K562 (cell line): ENCODE measurements around the gene XYLB. TPM values are rescaled to one million over a fixed set of nuclear protein-coding genes. Genes with fewer than 3 reads are reported as not detected.

Experiments
- BHLHE40 ChIP-seq: IDR thresholded peaks from 2 replicates; pipeline ENCODE4 v1.6.1; 2011; ENCODE audit warnings: low read length, improper control_type of control experiment
- FOXP1 ChIP-seq: sonication (generic); formaldehyde crosslinking; IDR thresholded peaks from 2 replicates; pipeline ENCODE4 v1.8.0; 2022; ENCODE audit warnings: mild to moderate bottlenecking, missing genetic modification reagents
- HDAC6 ChIP-seq: IDR thresholded peaks from 2 replicates; pipeline ENCODE4 v1.6.1; 2012; ENCODE audit warnings: low read depth, mild to moderate bottlenecking, control low read depth, inconsistent platforms, low read length, moderate library complexity
- MAFG ChIP-seq: fragments of 450-650 bp; conservative IDR thresholded peaks from 2 replicates; pipeline ENCODE4 v1.6.1; 2016; ENCODE audit warnings: missing genetic modification characterization, missing compliant biosample characterization
- MEF2A ChIP-seq: IDR thresholded peaks from 2 replicates; pipeline ENCODE4 v1.6.1; 2011; ENCODE audit warnings: low read depth, mild to moderate bottlenecking, low read length, moderate library complexity; ENCODE audit not compliant: control insufficient read depth
- SUPT5H ChIP-seq: fragments of 450-650 bp; IDR thresholded peaks from 2 replicates; pipeline ENCODE4 v1.6.1; 2016
- TAF1 ChIP-seq: IDR thresholded peaks from 2 replicates; pipeline ENCODE4 v1.6.1; 2011; ENCODE audit warnings: mild to moderate bottlenecking, low read length, moderate library complexity; ENCODE audit not compliant: insufficient read depth, control insufficient read depth, severe bottlenecking; ENCODE audit errors: extremely low read depth
- UBTF ChIP-seq, 2 experiments: IDR thresholded peaks; 2 replicates each; pipeline ENCODE4 v1.6.1; 2012; ENCODE audit warnings: improper control_type of control experiment in 2 of 2, low read depth in 2 of 2, low read length in 2 of 2, borderline replicate concordance in 1 of 2
- XRCC3 ChIP-seq: fragments of 450-650 bp; IDR thresholded peaks from 2 replicates; pipeline ENCODE4 v1.6.1; 2017; ENCODE audit warnings: mild to moderate bottlenecking, moderate library complexity
- ZBTB9 ChIP-seq: fragments of 450-650 bp; formaldehyde crosslinking; IDR thresholded peaks from 2 replicates; pipeline ENCODE4 v1.4.0; 2020; ENCODE audit warnings: mild to moderate bottlenecking, moderate library complexity
- ZC3H11A ChIP-seq: IDR thresholded peaks from 2 replicates; pipeline ENCODE4 v1.6.1; 2012; ENCODE audit warnings: low read depth, low read length, improper control_type of control experiment
- ZNF696 ChIP-seq: fragments of 250-450 bp; sonication (Bioruptor Pico); conservative IDR thresholded peaks from 2 replicates; pipeline ENCODE4 v1.4.0; 2020; ENCODE audit warnings: mild to moderate bottlenecking, moderate library complexity
- ZNF778 ChIP-seq: fragments of 450-650 bp; formaldehyde crosslinking; IDR thresholded peaks from 2 replicates; pipeline ENCODE4 v1.4.0; 2020; ENCODE audit warnings: mild to moderate bottlenecking, moderate library complexity
- polyA plus RNA-seq, 8 experiments: library from polyadenylated mRNA; depleted of rRNA in 4 of 8; stranded (reverse) in 5 of 8; unstranded in 3 of 8; fragments of >200 nt; fragmentation: Nextera tagmentation in 2 of 8; fragmentation: Illumina TruSeq in 1 of 8; extraction: Ambion mirVana in 2 of 8; extraction: Trizol in 1 of 8; gene quantifications; 2 replicates each; pipeline versions ENCODE4 v1.2.1 to v1.2.3, GENCODE V29; 2011 to 2014; ENCODE audit warnings: inconsistent platforms in 1 of 8, missing spikeins in 1 of 8
- total RNA-seq, 7 experiments: library from RNA; depleted of rRNA in 6 of 7; stranded (reverse); fragments of >200 nt in 6 of 7; fragmentation: Illumina TruSeq in 2 of 7; extraction: Trizol in 2 of 7; gene quantifications; 2 replicates each; pipeline versions ENCODE4 v1.2.1 to v1.2.3, GENCODE V29; 2011 to 2021; ENCODE audit warnings: low replicate concordance in 1 of 7
- TF ChIP-seq, protein P1 (sequence below), 3 experiments: fragments of 200-800 bp in 1 of 3; fragments of 250-450 bp in 1 of 3; fragments of 450-650 bp in 1 of 3; sonication (Bioruptor Pico) in 1 of 3; sonication (Bioruptor generic) in 1 of 3; formaldehyde crosslinking in 1 of 3; IDR thresholded peaks; 2 replicates each; pipeline versions ENCODE4 v1.6.1 to v1.8.0; 2016 to 2022; ENCODE audit warnings: mild to moderate bottlenecking in 2 of 3, missing genetic modification characterization in 2 of 3, missing compliant biosample characterization in 1 of 3, moderate library complexity in 1 of 3
- TF ChIP-seq, protein P2 (sequence below), 3 experiments: IDR thresholded peaks in 2 of 3; conservative IDR thresholded peaks in 1 of 3; 2 replicates each; pipeline ENCODE4 v1.5.1; 2011 to 2012; ENCODE audit warnings: low read length in 3 of 3, mild to moderate bottlenecking in 3 of 3, control low read depth in 2 of 3, improper control_type of control experiment in 1 of 3, inconsistent platforms in 1 of 3, low read depth in 1 of 3, mixed read lengths in 1 of 3, moderate library complexity in 1 of 3; ENCODE audit not compliant: insufficient read depth in 2 of 3
- TF ChIP-seq, protein P3 (sequence below): fragments of 250-450 bp; sonication (Bioruptor Pico); IDR thresholded peaks from 2 replicates; pipeline ENCODE4 v1.6.1; 2021; ENCODE audit warnings: mild to moderate bottlenecking

XYLB gene
- total and polyA plus RNA-seq, 9 of the 15 experiments (the other 6 are each of a cell fraction or from before 2014, with no cell fraction given), result 4.0 to 20.2 (median 13.2) TPM

DNA sequence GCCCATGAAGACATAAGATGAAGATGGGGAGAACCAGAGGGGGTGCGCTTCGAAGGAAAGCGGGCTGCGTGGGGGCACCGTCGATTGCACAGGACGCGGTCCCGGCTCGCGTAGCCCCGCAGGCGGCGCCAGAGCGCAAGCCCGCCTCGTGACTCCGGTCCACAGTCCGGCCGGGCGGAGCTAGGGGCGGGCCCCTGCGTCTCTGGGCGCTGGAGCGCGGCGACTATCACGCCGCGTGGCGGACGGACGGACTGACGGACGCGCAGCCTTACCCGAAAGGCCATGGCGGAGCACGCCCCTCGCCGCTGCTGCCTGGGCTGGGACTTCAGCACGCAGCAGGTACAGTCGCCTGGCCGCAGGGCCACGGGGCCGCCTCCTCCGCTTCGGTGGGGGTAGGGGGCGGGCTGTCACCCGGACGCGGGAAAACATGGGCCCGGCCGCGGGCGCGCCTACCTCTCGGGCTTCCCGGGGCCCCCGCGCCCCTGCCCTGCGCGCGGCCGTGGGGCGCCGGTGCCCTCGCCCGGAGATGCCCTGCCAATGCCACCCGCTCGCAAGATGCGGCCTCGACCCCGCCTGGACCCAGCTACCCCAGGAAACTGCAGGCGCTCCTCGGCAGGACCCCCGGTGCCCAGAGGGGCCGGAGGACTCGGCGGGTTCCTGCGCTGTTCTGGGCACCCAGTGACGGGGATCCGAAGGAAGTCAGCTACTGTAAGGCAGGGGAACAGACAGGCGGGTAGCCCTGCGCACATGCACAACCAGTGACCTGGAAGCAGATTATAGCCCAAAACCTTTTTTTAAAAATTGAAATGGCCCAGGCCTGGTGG lies at the start of gene XYLB (continued):
- TF ChIP-seq, protein P1, sequence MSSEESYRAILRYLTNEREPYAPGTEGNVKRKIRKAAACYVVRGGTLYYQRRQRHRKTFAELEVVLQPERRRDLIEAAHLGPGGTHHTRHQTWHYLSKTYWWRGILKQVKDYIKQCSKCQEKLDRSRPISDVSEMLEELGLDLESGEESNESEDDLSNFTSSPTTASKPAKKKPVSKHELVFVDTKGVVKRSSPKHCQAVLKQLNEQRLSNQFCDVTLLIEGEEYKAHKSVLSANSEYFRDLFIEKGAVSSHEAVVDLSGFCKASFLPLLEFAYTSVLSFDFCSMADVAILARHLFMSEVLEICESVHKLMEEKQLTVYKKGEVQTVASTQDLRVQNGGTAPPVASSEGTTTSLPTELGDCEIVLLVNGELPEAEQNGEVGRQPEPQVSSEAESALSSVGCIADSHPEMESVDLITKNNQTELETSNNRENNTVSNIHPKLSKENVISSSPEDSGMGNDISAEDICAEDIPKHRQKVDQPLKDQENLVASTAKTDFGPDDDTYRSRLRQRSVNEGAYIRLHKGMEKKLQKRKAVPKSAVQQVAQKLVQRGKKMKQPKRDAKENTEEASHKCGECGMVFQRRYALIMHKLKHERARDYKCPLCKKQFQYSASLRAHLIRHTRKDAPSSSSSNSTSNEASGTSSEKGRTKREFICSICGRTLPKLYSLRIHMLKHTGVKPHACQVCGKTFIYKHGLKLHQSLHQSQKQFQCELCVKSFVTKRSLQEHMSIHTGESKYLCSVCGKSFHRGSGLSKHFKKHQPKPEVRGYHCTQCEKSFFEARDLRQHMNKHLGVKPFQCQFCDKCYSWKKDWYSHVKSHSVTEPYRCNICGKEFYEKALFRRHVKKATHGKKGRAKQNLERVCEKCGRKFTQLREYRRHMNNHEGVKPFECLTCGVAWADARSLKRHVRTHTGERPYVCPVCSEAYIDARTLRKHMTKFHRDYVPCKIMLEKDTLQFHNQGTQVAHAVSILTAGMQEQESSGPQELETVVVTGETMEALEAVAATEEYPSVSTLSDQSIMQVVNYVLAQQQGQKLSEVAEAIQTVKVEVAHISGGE (CRISPR knock-in tag; IDR thresholded peaks at IDR 0.05), result peak in 1 of 3 experiments; percentile 90; a peak in 2 of 6 replicates
- peak; percentile 75 for TF ChIP-seq SUPT5H
- TF ChIP-seq ZNF696, result no peak
- peak in 1 of 2 experiments; percentile 84; a peak in 3 of 4 replicates for TF ChIP-seq UBTF (IDR thresholded peaks at IDR 0.05; ENCODE audit: borderline replicate concordance in 1 of 2, low read depth in 2 of 2, low read length in 2 of 2)
- no peak for TF ChIP-seq XRCC3
- TF ChIP-seq FOXP1 (CRISPR knock-in tag), result peak; percentile 98
- no peak for TF ChIP-seq MAFG
- no peak; the same call in 1 of the 2 replicates for TF ChIP-seq ZBTB9 (CRISPR knock-in tag)
- TF ChIP-seq, protein P2, sequence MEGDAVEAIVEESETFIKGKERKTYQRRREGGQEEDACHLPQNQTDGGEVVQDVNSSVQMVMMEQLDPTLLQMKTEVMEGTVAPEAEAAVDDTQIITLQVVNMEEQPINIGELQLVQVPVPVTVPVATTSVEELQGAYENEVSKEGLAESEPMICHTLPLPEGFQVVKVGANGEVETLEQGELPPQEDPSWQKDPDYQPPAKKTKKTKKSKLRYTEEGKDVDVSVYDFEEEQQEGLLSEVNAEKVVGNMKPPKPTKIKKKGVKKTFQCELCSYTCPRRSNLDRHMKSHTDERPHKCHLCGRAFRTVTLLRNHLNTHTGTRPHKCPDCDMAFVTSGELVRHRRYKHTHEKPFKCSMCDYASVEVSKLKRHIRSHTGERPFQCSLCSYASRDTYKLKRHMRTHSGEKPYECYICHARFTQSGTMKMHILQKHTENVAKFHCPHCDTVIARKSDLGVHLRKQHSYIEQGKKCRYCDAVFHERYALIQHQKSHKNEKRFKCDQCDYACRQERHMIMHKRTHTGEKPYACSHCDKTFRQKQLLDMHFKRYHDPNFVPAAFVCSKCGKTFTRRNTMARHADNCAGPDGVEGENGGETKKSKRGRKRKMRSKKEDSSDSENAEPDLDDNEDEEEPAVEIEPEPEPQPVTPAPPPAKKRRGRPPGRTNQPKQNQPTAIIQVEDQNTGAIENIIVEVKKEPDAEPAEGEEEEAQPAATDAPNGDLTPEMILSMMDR (IDR thresholded peaks at IDR 0.05 in 2 of 3, conservative IDR thresholded peaks at IDR 0.05 in 1 of 3; ENCODE audit: insufficient read depth in 2 of 3, low read depth in 1 of 3, low read length in 3 of 3), result peak; percentile 91 to 94 (median 93)
- TF ChIP-seq HDAC6, result no peak
- TF ChIP-seq TAF1, result peak; percentile 67
- TF ChIP-seq, protein P3, sequence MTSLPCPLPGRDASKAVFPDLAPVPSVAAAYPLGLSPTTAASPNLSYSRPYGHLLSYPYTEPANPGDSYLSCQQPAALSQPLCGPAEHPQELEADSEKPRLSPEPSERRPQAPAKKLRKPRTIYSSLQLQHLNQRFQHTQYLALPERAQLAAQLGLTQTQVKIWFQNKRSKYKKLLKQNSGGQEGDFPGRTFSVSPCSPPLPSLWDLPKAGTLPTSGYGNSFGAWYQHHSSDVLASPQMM (CRISPR knock-in tag), result no peak
- TF ChIP-seq MEF2A, result no peak
- no peak for TF ChIP-seq ZC3H11A
- peak; percentile 90 for TF ChIP-seq BHLHE40
- TF ChIP-seq ZNF778 (CRISPR knock-in tag), result no peak
